HG03565 (cell line): Measurements from ENCODE around the gene DYNC2H1.
"Not testable (repeated sequence)": the region's sequence is repeated elsewhere in the genome, so short reads cannot be mapped to it uniquely, and the experiment has no call there.

ENCODE experiments used
- ATAC-seq: cut with Tn5 transposase; IDR thresholded peaks from one replicate; pipeline ENCODE4 v1.9.1; 2021; ENCODE audit warnings: mild to moderate bottlenecking, moderate library complexity; ENCODE audit not compliant: unreplicated experiment

The DYNC2H1 gene

GRCh38 chr11:103112364-103112763 lies 3.1 kb downstream of the DYNC2H1 start:
- no peak for ATAC-seq

- ATAC-seq: no peak
Measured at GRCh38 chr11:103114836-103115235, 5.6 kb downstream of the DYNC2H1 start.

- ATAC-seq: no peak
Measured at GRCh38 chr11:103125462-103125861, 16.2 kb downstream of the DYNC2H1 start.

GRCh38 chr11:103141986-103142385 lies 32.8 kb downstream of the DYNC2H1 start:
- not testable (repeated sequence) for ATAC-seq

- no peak for ATAC-seq
Measured at GRCh38 chr11:103147627-103148026, 38.4 kb downstream of the DYNC2H1 start.

GRCh38 chr11:103157542-103157941 lies 48.3 kb downstream of the DYNC2H1 start:
- no peak for ATAC-seq

- ATAC-seq: no peak
Measured at GRCh38 chr11:103164093-103164796, 55.0 kb downstream of the DYNC2H1 start.

GRCh38 chr11:103167166-103167565 lies 57.9 kb downstream of the DYNC2H1 start:
- ATAC-seq: no peak

GRCh38 chr11:103170865-103171264 lies 61.6 kb downstream of the DYNC2H1 start:
- ATAC-seq: no peak

- ATAC-seq: no peak
Measured at GRCh38 chr11:103175461-103176129, 66.4 kb downstream of the DYNC2H1 start.

- ATAC-seq: no peak
Measured at GRCh38 chr11:103183981-103184611, 74.9 kb downstream of the DYNC2H1 start.

- ATAC-seq: no peak
Measured at GRCh38 chr11:103202048-103202651, 92.9 kb downstream of the DYNC2H1 start.

GRCh38 chr11:103210543-103210942 lies 101.3 kb downstream of the DYNC2H1 start:
- ATAC-seq: no peak

- no peak for ATAC-seq
Measured at GRCh38 chr11:103215812-103216211, 106.6 kb downstream of the DYNC2H1 start.

- no peak for ATAC-seq
Measured at GRCh38 chr11:103220133-103220532, 110.9 kb downstream of the DYNC2H1 start.

- ATAC-seq: no peak
Measured at GRCh38 chr11:103222806-103223205, 113.6 kb downstream of the DYNC2H1 start.

- no peak for ATAC-seq
Measured at GRCh38 chr11:103228807-103229206, 119.6 kb downstream of the DYNC2H1 start.

GRCh38 chr11:103234974-103235373 lies 125.7 kb downstream of the DYNC2H1 start:
- no peak for ATAC-seq

- no peak for ATAC-seq
Measured at GRCh38 chr11:103241574-103241973, 132.3 kb downstream of the DYNC2H1 start.

GRCh38 chr11:103254123-103254522 lies 144.9 kb downstream of the DYNC2H1 start:
- ATAC-seq: no peak

GRCh38 chr11:103257360-103257759 lies 148.1 kb downstream of the DYNC2H1 start:
- ATAC-seq: no peak
